GM23338 (cell line): ENCODE measurements around the gene RGL1.

Experiments
- CREB1 ChIP-seq: fragments of 250-450 bp; sonication (Bioruptor Pico); IDR thresholded peaks from 2 replicates; pipeline ENCODE4 v1.5.0; 2020; ENCODE audit warnings: low read depth, mild to moderate bottlenecking, moderate library complexity
- CTCF ChIP-seq, 2 experiments: fragments of 200-600 bp in 1 of 2; sonication (generic) in 1 of 2; conservative IDR thresholded peaks; 2 replicates each; pipeline versions ENCODE4 v1.5.1 to v1.6.1; 2016 to 2017; ENCODE audit warnings: antibody characterized with exemption in 2 of 2, low read depth in 2 of 2, mild to moderate bottlenecking in 2 of 2, moderate library complexity in 1 of 2
- EZH2 ChIP-seq: fragments of 200-600 bp; sonication (generic); IDR thresholded peaks from one replicate; pipeline ENCODE4 v1.8.0; 2017; ENCODE audit warnings: antibody characterized with exemption, mild to moderate bottlenecking, low read depth; ENCODE audit not compliant: unreplicated experiment
- EZH2phosphoT487 ChIP-seq: fragments of 200-600 bp; sonication (generic); IDR thresholded peaks from one replicate; pipeline ENCODE4 v1.8.1; 2018; ENCODE audit warnings: antibody characterized with exemption; ENCODE audit not compliant: unreplicated experiment
- JUNB ChIP-seq: IDR thresholded peaks from one replicate; pipeline ENCODE4 v1.6.1; 2016; ENCODE audit warnings: antibody characterized with exemption; ENCODE audit not compliant: unreplicated experiment
- NANOG ChIP-seq: IDR thresholded peaks from 2 replicates; pipeline ENCODE4 v1.6.1; 2016; ENCODE audit warnings: antibody characterized with exemption, borderline replicate concordance
- POLR2AphosphoS5 ChIP-seq: IDR thresholded peaks from 2 replicates; pipeline ENCODE4 v1.6.1; 2016; ENCODE audit warnings: antibody characterized with exemption, low read depth
- REST ChIP-seq: IDR thresholded peaks from one replicate; pipeline ENCODE4 v1.6.1; 2018; ENCODE audit warnings: antibody characterized with exemption; ENCODE audit not compliant: unreplicated experiment
- ZNF114 ChIP-seq: fragments of 250-450 bp; sonication (Bioruptor Pico); IDR thresholded peaks from 2 replicates; pipeline ENCODE4 v1.5.0; 2020; ENCODE audit warnings: mild to moderate bottlenecking, moderate library complexity

- TF ChIP-seq JUNB (no peak), CTCF (conservative IDR thresholded peaks at IDR 0.05; ENCODE audit: low read depth in 2 of 2) (no peak), ZNF114 (no peak), REST (no peak), EZH2 (no peak), POLR2AphosphoS5 (no peak), CREB1 (CRISPR knock-in tag) (no peak), EZH2phosphoT487 (no peak), NANOG (no peak)
Observed at GRCh38 chr1:183970516-183971300, 165.8 kb downstream of the RGL1 start.
